ENCODE data around the gene DST. TPM values are rescaled to one million over a fixed set of nuclear protein-coding genes. Genes with fewer than 3 reads are reported as not detected.
A peak's percentile ranks its signal among the peaks of the same experiment; 100 is the strongest.

Gene DST
- total RNA-seq, 1 experiment from 2014 or later, result 91.9 TPM

GRCh38 chr6:56573624-56574023 lies 69.1 kb downstream of the DST start:
- Mint-ChIP-seq H3K4me3 (no peak overlapping the region), H3K36me3 (ENCODE audit: insufficient read depth in 1 of 3, low read depth in 3 of 3) (peaks cover 27 to 38% (median 33%) of the 10 kb centered on the region in 3 experiments), H3K27ac (peak overlapping the region in 1 of 3 experiments; percentile 30; a peak in 1 of 7 replicates), H3K9me3 (peaks cover 3 to 6% of the 10 kb centered on the region in 2 experiments; a peak in 4 of 5 replicates), H3K27me3 (ENCODE audit: low read depth) (no peaks in the 10 kb centered on the region), H3K4me1 (no peaks in the 10 kb centered on the region)
- Histone ChIP-seq H3K27me3 (ENCODE audit: insufficient read depth, low read length) (no peaks in the 10 kb centered on the region), H3K14ac (ENCODE audit: insufficient read depth, low read length) (no peak overlapping the region), H2AK5ac (ENCODE audit: insufficient read length, low read length) (no peak overlapping the region), H2BK12ac (ENCODE audit: insufficient read length, low read depth, low read length) (no peak overlapping the region), H3T11ph (ENCODE audit: low read length) (no peak overlapping the region), H3K4ac (ENCODE audit: low read depth, low read length) (no peak overlapping the region), H4K20me1 (ENCODE audit: control insufficient read depth, insufficient read depth, insufficient read length) (no peaks in the 10 kb centered on the region), H2BK5ac (ENCODE audit: insufficient read length, low read length) (no peak overlapping the region), H4K8ac (replicated peaks; ENCODE audit: insufficient read length, low read depth, low read length) (no peak overlapping the region), H3K9me3 (ENCODE audit: control insufficient read depth, low read depth, low read length) (no peaks in the 10 kb centered on the region), H3K18ac (ENCODE audit: insufficient read length, low read depth, low read length) (no peak overlapping the region), H3K23me2 (ENCODE audit: insufficient read length, low read depth, low read length, poor library complexity, severe bottlenecking) (no peaks in the 10 kb centered on the region), H2BK20ac (ENCODE audit: low read depth, low read length, poor library complexity, severe bottlenecking) (no peak overlapping the region), H3K79me1 (ENCODE audit: insufficient read depth, low read depth, low read length, poor library complexity, severe bottlenecking) (no peaks in the 10 kb centered on the region), H3K27ac (ENCODE audit: insufficient read length, low read depth, low read length) (no peak overlapping the region), H4K91ac (ENCODE audit: insufficient read length, low read depth, low read length) (no peak overlapping the region), H2AFZ (ENCODE audit: low read length) (no peak overlapping the region), H4K5ac (ENCODE audit: insufficient read length, low read depth, low read length) (no peak overlapping the region), H3K4me2 (ENCODE audit: insufficient read depth, insufficient read length, low read length) (no peak overlapping the region), H3K79me2 (ENCODE audit: insufficient read depth, low read length) (no peaks in the 10 kb centered on the region), H3K9ac (ENCODE audit: extremely low read depth, insufficient read length, low read length) (no peak overlapping the region), H3K56ac (ENCODE audit: insufficient read length, low read depth, low read length) (no peak overlapping the region), H3K4me1 (ENCODE audit: insufficient read depth, low read length) (no peaks in the 10 kb centered on the region), H2BK15ac (ENCODE audit: low read depth, low read length) (no peak overlapping the region), H3K23ac (ENCODE audit: insufficient read length, low read depth, low read length) (no peak overlapping the region), H2BK120ac (ENCODE audit: low read depth, low read length, poor library complexity, severe bottlenecking) (no peak overlapping the region)
- no peak for DNase-seq
- WGBS (ENCODE audit: extremely low coverage, insufficient read length, low lambda C conversion rate), result no CpG with 5 or more reads among the region's 2 CpGs
- no peak for TF ChIP-seq CTCF (conservative IDR thresholded peaks at IDR 0.05)
